Measurements from ENCODE around the gene RABGAP1L.
"Not testable (repeated sequence)": the region's sequence is repeated elsewhere in the genome, so short reads cannot be mapped to it uniquely, and the experiment has no call there.

Gene RABGAP1L

GRCh38 chr1:174204697-174205308, 45.5 kb downstream of the RABGAP1L start:
- peak; percentile 78 for DNase-seq

GRCh38 chr1:174206148-174206836, 47.0 kb downstream of the RABGAP1L start:
- peak; percentile 72 for DNase-seq

- peak; percentile 67 for DNase-seq
Measured at GRCh38 chr1:174209347-174210187, 50.2 kb downstream of the RABGAP1L start.

- DNase-seq = no peak
Measured at GRCh38 chr1:174211486-174211885, 52.2 kb downstream of the RABGAP1L start.

- DNase-seq = no peak
Measured at GRCh38 chr1:174215766-174216165, 56.4 kb downstream of the RABGAP1L start.

- DNase-seq = no peak
Measured at GRCh38 chr1:174217248-174217647, 57.9 kb downstream of the RABGAP1L start.

- peak; percentile 47 for DNase-seq
Measured at GRCh38 chr1:174217787-174218574, 58.7 kb downstream of the RABGAP1L start.

GRCh38 chr1:174218983-174219382, 59.7 kb downstream of the RABGAP1L start:
- DNase-seq = no peak

GRCh38 chr1:174219606-174220370, 60.5 kb downstream of the RABGAP1L start:
- DNase-seq = no peak

GRCh38 chr1:174221681-174222080, 62.4 kb downstream of the RABGAP1L start:
- no peak for DNase-seq

- DNase-seq = peak; percentile 65
Measured at GRCh38 chr1:174222166-174222949, 63.0 kb downstream of the RABGAP1L start.

- no peak for DNase-seq
Measured at GRCh38 chr1:174224641-174225040, 65.3 kb downstream of the RABGAP1L start.

GRCh38 chr1:174225499-174226204, 66.3 kb downstream of the RABGAP1L start:
- DNase-seq = peak; percentile 2

- no peak for DNase-seq
Measured at GRCh38 chr1:174230399-174230798, 71.1 kb downstream of the RABGAP1L start.

GRCh38 chr1:174232761-174233160, 73.4 kb downstream of the RABGAP1L start:
- no peak for DNase-seq

- not testable (repeated sequence) for DNase-seq
Measured at GRCh38 chr1:174238845-174239501, 79.7 kb downstream of the RABGAP1L start.

- no peak for DNase-seq
Measured at GRCh38 chr1:174239541-174239940, 80.2 kb downstream of the RABGAP1L start.

GRCh38 chr1:174242856-174243255, 83.5 kb downstream of the RABGAP1L start:
- DNase-seq = no peak

GRCh38 chr1:174243451-174244000, 84.2 kb downstream of the RABGAP1L start:
- no peak for DNase-seq

GRCh38 chr1:174244017-174244416, 84.7 kb downstream of the RABGAP1L start:
- DNase-seq = no peak
